Left hindlimb (tissue), 1 donor: ENCODE results near the gene MS4A13.
"Not testable (repeated sequence)": the region's sequence is repeated elsewhere in the genome, so short reads cannot be mapped to it uniquely, and the experiment has no call there.

Experiments
- DNase-seq: peaks from one replicate; pipeline ENCODE4 v3.0.0-alpha.2; 2018

The MS4A13 gene

DNA sequence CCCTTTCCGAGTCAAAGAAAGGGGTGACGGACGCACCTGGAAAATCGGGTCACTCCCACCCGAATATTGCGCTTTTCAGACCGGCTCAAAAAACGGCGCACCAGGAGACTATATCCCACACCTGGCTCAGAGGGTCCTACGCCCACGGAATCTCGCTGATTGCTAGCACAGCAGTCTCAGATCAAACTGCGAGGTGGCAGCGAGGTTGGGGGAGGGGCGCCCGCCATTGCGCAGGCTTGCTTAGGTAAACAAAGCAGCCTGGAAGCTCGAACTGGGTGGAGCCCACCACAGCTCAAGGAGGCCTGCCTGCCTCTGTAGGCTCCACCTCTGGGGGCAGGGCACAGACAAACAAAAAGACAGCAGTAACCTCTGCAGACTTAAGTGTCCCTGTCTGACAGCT lies 17.2 kb downstream of the MS4A13 start:
- DNase-seq: not testable (repeated sequence)

DNA sequence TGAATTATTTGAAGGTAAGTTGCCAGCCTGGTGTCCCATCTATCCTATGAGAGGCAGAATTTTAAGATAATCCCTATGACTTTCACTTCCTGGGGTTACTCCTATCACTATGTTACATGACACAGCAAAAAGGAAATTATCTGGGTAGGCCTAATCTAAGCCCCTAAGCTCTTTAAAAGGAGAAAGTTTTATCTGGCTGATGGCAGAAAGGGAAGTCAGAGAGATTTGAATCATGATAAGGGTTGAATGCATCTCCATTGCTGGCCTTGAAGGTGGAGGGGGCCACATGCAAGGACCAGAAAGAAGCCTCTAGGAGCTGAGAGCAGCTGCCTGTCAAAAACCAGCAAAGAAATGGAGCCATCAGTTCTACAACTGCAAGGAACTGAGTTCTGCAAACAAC lies 23.4 kb downstream of the MS4A13 start:
- not testable (repeated sequence) for DNase-seq

DNA sequence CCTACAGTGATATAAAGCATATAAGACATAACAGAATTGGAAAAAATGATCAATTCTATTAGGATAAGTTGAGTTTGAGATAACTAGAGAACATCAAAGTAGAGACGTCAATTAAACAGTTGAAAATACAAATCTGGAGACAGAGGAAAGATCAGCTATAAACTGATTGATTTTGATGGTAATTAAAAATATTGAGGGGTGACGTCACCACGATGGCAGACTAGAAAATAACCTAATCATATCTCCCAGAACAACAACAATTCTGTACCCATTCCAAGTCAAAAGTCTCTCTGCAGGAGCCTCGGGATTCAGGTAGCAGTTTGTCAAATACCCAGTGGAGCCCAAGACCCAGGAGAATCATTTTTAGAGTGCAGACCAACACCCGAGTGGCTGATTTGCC lies 28.9 kb downstream of the MS4A13 start:
- DNase-seq: no peak

DNA sequence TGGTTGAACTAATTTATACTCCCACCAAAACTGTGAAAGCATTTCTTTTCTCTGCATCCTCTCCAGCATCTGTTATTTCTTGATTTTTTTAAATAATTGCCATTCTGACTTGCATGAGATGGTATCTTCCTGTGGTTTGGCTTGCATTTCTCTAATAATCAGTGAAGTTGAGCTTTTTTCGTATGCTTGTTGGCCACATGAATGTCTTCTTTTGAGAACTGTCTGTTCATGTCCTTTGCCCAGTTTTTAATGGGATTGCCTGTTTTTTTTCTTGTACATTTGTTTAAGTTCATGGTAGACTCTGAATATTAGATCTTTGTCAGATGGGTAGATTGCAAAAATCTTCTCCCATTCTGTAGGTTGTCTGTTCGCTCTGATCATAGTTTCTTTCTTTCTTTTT lies 46.1 kb downstream of the MS4A13 start:
- DNase-seq: no peak

DNA sequence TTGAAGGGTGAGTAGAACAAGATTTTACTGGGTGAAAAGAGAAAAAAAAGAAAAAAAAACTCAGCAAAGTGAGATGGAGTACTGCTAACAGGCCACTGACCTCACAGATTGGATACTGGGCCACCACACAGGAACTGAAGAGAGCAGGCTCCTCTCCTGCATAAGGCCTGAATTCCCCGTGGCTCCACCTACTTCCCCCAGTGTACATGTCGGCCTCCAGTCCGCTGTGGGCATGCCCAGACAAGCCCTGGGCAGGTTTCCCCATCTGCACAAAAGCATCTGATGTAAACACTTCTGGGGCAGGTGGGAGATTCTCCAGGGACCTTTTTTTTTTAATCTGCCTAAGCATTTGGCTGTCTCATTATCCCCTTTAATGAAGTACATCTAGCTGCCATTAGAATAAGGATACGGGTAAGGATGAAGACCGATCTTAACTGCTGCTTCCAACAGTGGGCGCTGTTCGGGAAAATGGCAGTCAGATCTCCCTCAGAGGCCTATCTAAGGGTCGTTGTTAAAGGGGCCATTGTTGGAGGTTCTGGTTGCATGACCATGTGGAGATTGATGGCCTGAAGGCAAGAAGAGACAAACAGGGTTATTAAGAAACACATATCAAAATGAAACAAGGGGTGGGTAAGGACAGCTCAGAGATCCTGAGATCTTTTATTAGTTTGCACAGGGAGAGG lies 48.5 kb downstream of the MS4A13 start:
- no peak for DNase-seq

DNA sequence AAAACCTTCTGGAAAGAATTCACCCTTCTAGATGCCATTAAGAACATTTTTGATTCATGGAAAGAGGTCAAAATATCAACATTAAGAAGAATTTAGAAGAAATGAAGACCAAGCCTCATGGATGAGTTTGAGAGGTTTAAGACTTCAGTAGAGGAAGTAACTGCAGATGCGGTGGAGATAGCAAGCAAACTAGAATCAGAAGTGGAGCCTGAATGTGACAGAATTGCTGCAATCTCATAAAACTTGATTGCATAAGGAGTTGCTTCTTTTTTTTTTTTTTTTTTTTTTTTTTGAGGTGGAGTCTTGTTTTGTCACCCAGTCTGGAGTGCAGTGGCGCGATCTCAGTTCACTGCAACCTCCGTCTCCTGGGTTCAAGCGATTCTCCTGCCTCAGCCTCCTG lies 51.6 kb downstream of the MS4A13 start:
- no peak for DNase-seq

DNA sequence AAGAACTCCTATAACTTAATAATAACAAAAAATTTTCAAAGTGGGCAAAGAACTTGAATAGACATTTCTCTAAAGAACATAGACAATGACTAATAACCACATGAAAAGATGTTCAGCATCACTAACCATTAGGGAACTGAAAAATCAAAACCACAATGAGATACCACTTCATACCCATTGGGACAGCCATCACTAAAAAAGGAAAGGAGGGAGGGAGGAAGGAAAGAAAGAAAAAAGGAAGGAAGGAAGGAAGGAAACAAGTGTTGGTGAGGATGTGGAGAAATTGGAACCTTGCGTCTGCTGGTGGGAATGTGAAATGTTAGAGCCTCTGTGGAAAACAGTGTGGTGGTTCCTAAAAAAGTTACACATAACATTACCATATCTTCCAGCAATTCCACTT lies 55.8 kb downstream of the MS4A13 start:
- no peak for DNase-seq

DNA sequence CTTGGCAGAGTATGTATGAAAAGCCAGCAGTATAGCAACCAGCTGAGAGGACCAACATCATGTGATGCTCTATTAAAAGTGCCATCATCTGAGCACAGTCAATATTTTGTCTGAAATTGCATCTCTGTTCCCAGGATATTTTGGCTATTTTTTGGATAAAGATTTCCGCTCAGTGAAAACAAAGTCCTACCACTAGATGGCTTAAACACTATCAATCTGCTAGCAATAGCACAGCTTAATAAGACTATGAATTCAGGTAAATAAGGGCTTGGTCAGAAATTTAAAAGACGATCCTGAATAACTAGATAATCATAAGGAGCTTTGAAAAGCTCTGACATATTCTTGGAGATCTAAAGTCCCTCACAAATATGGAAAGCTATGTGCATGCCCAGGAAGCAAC lies 74.4 kb downstream of the MS4A13 start:
- DNase-seq: no peak
